SK-N-DZ (cell line): Measurements from ENCODE around the gene OR2B2.

Experiments used
- DNase-seq: peaks from one replicate; pipeline ENCODE4 v3.0.0-alpha.2; 2015; ENCODE audit warnings: low spot score
- small RNA-seq, 2 experiments: library from RNA; depleted of rRNA; stranded (forward); fragments of <200 nt; gene quantifications; one replicate each; pipeline ENCODE3, GENCODE V24; 2014

OR2B2 gene

DNA sequence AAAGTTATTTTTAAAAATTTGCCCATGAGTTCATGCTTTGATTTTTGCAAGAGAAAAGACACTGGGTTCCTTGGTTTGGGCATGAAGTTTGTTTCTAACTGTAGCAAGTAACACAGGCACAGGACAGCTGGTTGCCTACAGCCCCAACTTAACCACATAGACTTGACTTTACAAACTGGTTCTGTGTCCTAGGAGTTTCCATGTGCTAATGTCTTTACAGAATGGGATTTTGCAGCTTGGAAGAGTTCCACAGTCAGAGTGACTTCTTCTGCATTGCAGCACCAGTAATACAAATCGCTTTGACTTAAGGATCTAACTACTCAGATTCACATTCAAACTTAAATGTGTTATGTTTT lies 44.3 kb downstream of the OR2B2 start:
- DNase-seq: no peak

GRCh38 chr6:27867051-27867944 lies 44.9 kb downstream of the OR2B2 start:
- DNase-seq: peak; percentile 87

GRCh38 chr6:27866357-27867050 lies 45.7 kb downstream of the OR2B2 start:
- peak; percentile 73 for DNase-seq

GRCh38 chr6:27865850-27866356 lies 46.3 kb downstream of the OR2B2 start:
- peak; percentile 70 for DNase-seq

DNA sequence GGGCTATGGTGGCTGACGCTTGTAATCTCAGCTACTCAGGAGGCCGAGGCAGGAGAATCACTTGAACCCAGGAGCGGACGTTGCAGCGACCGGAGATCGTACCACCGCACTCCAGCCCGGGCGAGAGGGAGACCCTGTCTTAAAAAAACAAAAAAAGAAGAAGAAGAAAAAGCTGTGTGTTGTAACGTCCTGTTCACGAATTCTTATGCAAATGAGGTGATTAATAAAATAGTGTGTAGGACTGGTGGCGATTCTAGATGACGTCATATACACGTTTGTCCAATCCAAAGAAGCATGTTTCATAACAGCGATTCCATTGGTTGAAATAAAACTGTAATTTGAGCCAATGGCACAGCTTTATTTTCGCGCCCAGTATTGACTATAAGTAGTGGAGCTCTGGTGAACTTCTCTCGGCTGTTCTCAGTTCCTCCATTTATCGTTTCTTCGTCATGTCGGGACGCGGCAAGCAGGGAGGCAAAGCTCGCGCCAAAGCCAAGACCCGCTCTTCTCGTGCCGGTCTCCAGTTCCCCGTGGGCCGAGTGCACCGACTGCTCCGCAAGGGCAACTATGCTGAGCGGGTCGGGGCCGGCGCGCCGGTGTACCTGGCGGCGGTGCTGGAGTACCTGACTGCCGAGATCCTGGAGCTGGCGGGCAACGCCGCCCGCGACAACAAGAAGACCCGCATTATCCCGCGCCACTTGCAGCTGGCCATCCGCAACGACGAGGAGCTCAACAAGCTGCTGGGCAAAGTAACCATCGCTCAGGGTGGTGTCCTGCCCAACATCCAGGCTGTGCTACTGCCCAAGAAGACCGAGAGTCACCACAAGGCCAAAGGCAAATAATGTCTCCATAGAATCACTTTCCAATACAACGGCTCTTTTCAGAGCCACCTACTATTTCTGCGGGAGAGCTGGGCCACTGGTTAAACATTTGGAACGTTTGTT lies 47.0 kb downstream of the OR2B2 start:
- peak; percentile 88 for DNase-seq

DNA sequence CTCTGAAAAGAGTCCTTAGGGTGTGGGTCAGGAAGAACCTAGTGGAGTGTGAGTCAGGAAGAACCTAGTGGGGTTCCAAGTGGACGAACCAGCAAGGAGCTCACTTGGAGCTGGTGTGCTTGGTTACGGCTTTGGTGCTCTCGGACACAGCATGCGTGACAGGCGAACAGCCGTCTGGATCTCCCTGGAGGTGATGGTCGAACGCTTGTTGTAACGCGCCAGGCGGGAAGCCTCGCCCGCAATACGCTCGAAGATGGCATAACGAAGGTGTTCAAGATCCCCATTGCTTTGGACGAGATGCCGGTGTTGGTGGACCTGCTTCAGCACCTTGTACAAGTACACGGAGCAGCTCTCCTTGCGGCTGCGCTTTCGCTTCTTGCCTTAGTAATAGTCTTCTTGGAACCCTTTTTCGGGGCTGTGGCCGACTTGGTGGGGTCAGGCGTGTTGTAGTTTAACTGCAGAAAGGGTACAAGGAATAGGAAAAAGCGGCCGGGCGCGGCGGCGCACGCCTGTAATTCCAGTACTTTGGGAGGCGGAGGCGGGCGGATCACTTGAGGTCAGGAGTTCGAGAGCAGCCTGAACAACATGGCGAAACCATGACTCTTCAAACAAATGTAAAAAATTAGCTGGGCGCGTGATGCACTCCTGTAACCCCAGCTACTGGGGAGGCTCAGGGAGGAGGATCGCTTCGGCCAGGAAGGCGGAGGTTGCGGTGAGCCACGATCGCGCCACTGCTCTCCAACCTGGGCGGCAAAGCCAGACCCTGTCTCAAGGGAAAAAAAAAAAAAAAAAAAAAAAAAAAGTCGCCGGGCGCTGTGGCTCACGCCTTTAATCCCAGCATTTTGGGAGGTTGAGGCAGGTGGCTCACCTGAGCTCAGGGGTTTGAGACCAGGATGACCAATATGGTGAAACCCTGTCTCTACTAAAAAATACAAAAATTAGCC lies 48.0 kb downstream of the OR2B2 start:
- no peak for DNase-seq

DNA sequence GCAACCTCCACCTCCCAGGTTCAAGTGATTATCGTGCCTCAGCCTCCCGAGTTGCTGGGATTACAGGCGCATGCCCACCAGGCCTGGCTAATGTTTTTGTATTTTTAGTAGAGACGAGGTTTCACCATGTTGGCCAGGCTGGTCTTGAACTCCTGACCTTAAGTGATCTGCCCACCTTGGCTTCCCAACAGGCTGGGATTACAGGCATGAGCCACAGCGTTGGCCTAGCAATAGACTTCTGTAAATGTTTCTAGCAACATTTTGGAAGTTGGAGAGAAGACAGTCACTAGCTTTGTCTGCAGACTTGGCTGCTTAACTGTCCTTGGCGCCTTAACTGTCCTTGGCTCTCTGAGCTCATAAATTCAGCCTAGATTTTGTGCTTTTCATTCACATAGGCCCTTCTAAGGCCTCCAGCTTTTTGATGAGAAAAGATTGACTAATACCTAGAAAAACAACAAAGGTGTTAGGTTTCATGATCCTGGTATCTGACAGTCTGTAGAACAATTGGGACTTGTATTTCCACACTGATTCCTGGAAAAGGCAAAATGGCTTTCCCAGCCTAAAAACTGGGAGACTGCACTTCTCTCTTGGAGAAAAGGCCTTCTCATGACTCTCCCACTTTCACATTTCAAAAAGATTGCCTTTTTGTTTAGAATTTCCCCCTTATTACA lies 49.7 kb downstream of the OR2B2 start:
- DNase-seq: no peak

DNA sequence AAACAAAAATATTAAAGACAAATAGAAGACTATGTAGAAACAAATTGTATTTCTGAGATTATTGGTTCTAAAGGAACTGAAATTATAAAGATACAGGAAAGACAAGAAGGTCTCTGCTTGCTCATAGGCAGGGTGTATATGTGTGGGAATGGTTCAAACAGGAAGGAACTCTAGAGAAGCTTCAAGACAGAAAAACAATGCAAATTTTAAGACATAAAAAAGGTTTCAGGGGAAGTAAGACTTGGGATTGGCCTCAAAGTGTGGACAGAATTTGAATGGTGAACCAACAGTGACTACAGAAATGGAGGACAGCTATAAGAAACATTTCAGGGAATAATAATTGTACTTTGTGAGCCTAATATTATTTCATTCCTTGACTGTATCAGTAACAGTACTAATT lies 50.3 kb downstream of the OR2B2 start:
- no peak for DNase-seq

GRCh38 chr6:27861276-27861840 lies 50.8 kb downstream of the OR2B2 start:
- no peak for DNase-seq

Small RNA genes within 50 kb of the gene (small RNA-seq; reads per million reads assigned to genes)
- 0 to 0.04 reads per million in 2 experiments for gene RNU7-26P
